Stimulated activated naive CD4-positive, alpha-beta T cell treated with Interleukin-2 at 50 U/mL for 16 hours (primary cell): ENCODE measurements around the gene KNCN.

Experiments used
- DNase-seq: peaks from one replicate; lab custom pipeline; 2025; lab: John Stamatoyannopoulos, UW

The KNCN gene

DNA sequence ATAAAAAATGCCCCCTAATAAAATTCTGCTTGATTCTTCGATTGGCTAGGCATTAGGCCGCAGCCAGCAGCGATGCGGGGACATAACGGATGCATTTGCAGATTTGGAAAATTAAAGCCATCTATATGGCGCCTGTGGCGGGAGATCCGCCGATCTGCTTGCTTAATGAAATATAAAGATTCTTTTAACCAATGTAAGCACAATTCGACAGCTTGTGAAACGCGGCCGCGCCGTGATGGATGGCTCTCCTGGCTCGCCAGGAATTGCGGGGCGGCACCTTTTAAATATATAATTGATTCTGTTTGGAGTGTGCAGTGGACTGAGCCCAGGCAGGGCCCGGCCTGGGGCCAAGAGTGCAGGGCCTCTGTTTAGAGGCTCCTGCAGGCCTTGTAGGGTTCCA, 53.8 kb downstream of the KNCN start:
- DNase-seq: no peak

DNA sequence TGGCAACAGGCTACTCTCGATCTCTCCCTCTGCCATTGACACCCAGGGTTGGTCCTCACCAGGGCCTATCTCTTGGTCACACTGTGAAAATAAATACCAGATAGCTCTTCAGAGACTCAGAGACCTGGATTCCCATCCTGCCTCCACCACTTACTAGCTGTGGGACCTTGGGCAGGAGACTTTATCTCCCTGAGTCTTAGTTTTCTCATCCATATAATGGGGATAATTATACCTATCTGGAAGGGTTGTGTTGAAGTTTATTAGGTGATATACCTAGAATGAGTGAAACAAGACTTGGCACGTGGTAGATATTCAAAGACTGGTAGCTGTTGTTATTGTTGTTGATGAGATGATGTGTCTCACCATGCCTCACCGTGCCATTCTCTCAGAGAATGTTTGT, 54.4 kb downstream of the KNCN start:
- no peak for DNase-seq

DNA sequence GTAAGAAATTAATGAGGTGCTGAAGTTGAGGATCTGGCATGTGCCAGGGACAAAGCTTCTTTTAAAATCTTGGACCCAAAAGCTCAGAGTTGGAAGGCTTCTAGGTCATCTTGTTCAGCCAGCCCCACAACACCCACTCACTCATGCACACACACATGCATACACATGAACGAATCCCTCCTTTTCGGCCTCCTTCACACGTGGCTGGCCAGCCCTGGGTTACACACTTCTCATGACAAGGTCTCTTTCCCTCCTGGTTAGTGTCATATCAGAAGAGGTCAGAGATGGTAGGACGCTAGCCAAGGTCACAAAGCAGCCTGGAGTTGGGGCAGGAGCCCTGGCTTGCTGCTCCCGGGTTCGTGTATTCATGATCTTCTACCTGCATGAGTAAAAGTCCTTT, 54.9 kb downstream of the KNCN start:
- DNase-seq: no peak

DNA sequence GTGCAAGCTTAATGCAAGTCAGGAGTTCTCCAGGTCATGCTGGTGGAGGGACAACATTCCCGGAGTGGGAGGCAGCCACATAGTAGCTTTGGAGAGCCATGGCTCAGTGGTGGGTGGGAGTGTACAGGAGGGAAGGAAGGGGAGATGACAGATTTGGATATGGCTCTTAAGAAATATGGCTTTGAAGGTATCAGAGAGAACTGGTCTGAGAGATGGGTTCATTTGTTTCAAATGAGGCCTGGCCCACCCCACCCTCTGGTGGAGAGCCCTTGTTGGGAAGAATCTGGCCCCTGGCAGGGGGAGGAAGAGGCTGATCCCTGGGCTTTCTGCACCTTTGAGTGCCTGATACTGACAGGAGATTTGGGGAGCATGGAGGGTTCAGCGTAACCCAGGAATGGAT, 55.7 kb downstream of the KNCN start:
- DNase-seq: no peak
